IPS-11a (cell line): Measurements from ENCODE around the gene FITM1.
"Not testable (repeated sequence)": the region's sequence is repeated elsewhere in the genome, so short reads cannot be mapped to it uniquely, and the experiment has no call there.

Source experiments
- H3K4me3 ChIP-seq: one replicate; pipeline ENCODE4 v1.5.1; 2013; ENCODE audit warnings: low read depth, low read length, control low read depth

Gene FITM1

GRCh38 chr14:24096545-24097181, 33.8 kb upstream of the FITM1 start:
- no peak overlapping the region for H3K4me3 ChIP-seq

GRCh38 chr14:24098229-24098926, 32.1 kb upstream of the FITM1 start:
- H3K4me3 ChIP-seq, result no peak overlapping the region

GRCh38 chr14:24098927-24099813, 31.3 kb upstream of the FITM1 start:
- H3K4me3 ChIP-seq, result no peak overlapping the region

- no peak overlapping the region for H3K4me3 ChIP-seq
Observed at GRCh38 chr14:24100197-24100981, 30.1 kb upstream of the FITM1 start.

- H3K4me3 ChIP-seq, result no peak overlapping the region
Observed at GRCh38 chr14:24100982-24101494, 29.4 kb upstream of the FITM1 start.

GRCh38 chr14:24102357-24103048, 28.0 kb upstream of the FITM1 start:
- H3K4me3 ChIP-seq, result no peak overlapping the region

GRCh38 chr14:24103451-24103850, 27.0 kb upstream of the FITM1 start:
- no peak overlapping the region for H3K4me3 ChIP-seq

GRCh38 chr14:24105609-24106239, 24.7 kb upstream of the FITM1 start:
- H3K4me3 ChIP-seq, result not testable (repeated sequence)

GRCh38 chr14:24106672-24107271, 23.7 kb upstream of the FITM1 start:
- H3K4me3 ChIP-seq, result no peak overlapping the region

GRCh38 chr14:24108336-24108874, 22.1 kb upstream of the FITM1 start:
- H3K4me3 ChIP-seq, result no peak overlapping the region

- no peak overlapping the region for H3K4me3 ChIP-seq
Observed at GRCh38 chr14:24110060-24110459, 20.4 kb upstream of the FITM1 start.

- no peak overlapping the region for H3K4me3 ChIP-seq
Observed at GRCh38 chr14:24110523-24110922, 19.9 kb upstream of the FITM1 start.

GRCh38 chr14:24113379-24113800, 17.1 kb upstream of the FITM1 start:
- peak overlapping the region; percentile 94 for H3K4me3 ChIP-seq

GRCh38 chr14:24113801-24114531, 16.5 kb upstream of the FITM1 start:
- peak overlapping the region; percentile 94 for H3K4me3 ChIP-seq

GRCh38 chr14:24114532-24115421, 15.7 kb upstream of the FITM1 start, which contains the start of the genes DCAF11 and NRL:
Gene DCAF11, plus strand, starts transcription at chr14:24114777. Its CDS starts 818 bp downstream, at chr14:24115595.
Gene NRL, minus strand, starts transcription at chr14:24114949. Its CDS starts 32,101 bp downstream, at chr14:24082848.
- peak within 1 kb of the TSS; percentile 94 for H3K4me3 ChIP-seq

GRCh38 chr14:24115422-24116127, 14.9 kb upstream of the FITM1 start:
- peak overlapping the region; percentile 94 for H3K4me3 ChIP-seq
